NCI-H1930 (cell line): Measurements from ENCODE around the gene NRTN.
"Not testable (repeated sequence)": the region's sequence is repeated elsewhere in the genome, so short reads cannot be mapped to it uniquely, and the experiment has no call there.

Experiments used
- DNase-seq, 2 experiments: peaks; one replicate each; lab custom pipeline; 2025; lab: John Stamatoyannopoulos, UW

The NRTN gene

GRCh38 chr19:5867201-5868136 is 62.6 kb downstream of the NRTN start:
- DNase-seq: no peak

GRCh38 chr19:5870986-5871394 is 66.1 kb downstream of the NRTN start:
- DNase-seq: no peak

DNA sequence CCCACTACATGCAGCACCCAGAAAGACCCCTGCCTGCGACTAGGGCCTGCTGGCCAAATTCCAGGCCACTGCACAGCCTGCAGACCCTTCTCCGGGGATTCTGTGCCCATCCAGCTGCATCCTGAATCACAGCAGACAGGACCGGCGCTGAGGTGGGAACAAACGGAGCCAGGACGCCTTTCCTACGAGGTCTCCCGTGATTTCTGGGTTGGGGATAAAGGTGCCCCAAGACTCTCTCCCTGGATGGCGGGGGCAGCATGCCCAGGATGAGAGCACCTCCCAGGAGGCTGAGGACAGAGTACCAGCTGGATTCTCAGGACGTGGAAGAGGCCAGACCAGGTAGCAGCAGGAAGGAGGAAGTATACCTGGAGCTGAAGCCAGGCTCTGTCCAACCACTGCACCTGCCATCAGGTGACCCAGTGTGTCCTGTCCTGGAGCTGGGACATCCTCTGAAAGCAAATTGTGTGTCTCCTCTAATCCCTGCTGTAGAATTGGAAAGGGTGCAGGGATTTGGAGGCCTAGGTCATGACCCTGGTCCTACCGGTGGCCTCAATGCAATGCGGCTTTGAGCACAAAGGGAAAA is 68.8 kb downstream of the NRTN start:
- DNase-seq: no peak

DNA sequence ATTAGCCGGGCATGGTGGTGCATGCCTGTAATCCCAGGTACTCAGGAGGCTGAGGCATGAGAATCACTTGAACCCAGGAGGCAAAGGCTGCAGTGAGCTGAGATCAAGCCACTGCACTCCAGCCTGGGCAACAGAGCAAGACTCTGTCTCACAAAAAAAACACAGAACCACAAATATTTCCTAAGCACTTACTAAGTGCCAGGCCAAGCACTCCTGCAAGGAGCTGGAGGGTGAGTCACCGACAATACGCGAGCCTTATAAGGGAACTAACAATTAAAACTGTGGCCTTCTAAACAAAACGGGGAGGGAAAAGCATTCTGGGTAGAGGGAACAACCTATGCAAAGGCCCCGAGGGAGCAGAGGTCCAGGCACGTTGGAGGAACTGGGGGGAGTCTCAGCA is 69.6 kb downstream of the NRTN start:
- DNase-seq: not testable (repeated sequence)

GRCh38 chr19:5877427-5877826 is 72.6 kb downstream of the NRTN start:
- no peak for DNase-seq

DNA sequence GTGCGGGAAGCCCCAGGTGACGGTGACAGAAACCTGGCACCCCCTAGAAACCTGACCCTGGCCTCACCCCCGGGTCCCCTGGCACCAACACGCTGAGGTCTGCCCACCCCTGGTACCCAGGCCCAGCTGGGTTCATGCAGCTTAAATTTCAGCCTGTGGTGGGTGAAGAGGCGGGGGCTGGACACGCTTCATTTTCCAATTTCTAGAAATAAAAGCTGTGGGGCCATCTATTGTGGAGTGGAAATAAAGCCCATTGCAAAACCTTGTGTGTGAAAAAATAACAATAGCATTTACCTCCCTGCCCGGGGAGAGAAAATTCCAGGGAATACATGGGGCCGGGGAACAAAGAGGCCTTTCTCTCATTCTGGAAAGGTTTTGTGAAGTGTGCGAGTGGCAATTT is 73.0 kb downstream of the NRTN start:
- DNase-seq: no peak
